ENCODE data around the gene CCND2. TPM values are rescaled to one million over a fixed set of nuclear protein-coding genes. Genes with fewer than 3 reads are reported as not detected.

The CCND2 gene
- total RNA-seq, 4 donors from 2014 or later, result 106 to 149 (median 136) TPM

GRCh38 chr12:4280351-4281163 lies 7.0 kb downstream of the CCND2 start:
- H3K4me3 ChIP-seq, result peak overlapping the region in 1 of 2 donors; percentile 4
- TF ChIP-seq POLR2A (IDR thresholded peaks at IDR 0.05), result no peak
- TF ChIP-seq, protein P1, sequence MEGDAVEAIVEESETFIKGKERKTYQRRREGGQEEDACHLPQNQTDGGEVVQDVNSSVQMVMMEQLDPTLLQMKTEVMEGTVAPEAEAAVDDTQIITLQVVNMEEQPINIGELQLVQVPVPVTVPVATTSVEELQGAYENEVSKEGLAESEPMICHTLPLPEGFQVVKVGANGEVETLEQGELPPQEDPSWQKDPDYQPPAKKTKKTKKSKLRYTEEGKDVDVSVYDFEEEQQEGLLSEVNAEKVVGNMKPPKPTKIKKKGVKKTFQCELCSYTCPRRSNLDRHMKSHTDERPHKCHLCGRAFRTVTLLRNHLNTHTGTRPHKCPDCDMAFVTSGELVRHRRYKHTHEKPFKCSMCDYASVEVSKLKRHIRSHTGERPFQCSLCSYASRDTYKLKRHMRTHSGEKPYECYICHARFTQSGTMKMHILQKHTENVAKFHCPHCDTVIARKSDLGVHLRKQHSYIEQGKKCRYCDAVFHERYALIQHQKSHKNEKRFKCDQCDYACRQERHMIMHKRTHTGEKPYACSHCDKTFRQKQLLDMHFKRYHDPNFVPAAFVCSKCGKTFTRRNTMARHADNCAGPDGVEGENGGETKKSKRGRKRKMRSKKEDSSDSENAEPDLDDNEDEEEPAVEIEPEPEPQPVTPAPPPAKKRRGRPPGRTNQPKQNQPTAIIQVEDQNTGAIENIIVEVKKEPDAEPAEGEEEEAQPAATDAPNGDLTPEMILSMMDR (IDR thresholded peaks at IDR 0.05), result no peak
- peak; percentile 24 for ATAC-seq
- 27 to 40% methylated on average over 5 to 9 of the region's 15 CpGs for WGBS, 2 donors (ENCODE audit: low coverage in 1 of 2)
- H3K27me3 ChIP-seq, result no peaks in the 10 kb centered on the region
- H3K9me3 ChIP-seq, result no peaks in the 10 kb centered on the region
- peak overlapping the region; percentile 57 to 98 (median 80) for H3K27ac ChIP-seq
- peaks cover 5 to 99% (median 40%) of the 10 kb centered on the region in 3 donors for H3K4me1 ChIP-seq
- peaks cover 0 to 75% of the 10 kb centered on the region in 2 donors for H3K36me3 ChIP-seq

GRCh38 chr12:4281173-4281654 lies 7.7 kb downstream of the CCND2 start:
- Histone ChIP-seq H3K36me3 (peaks cover 0 to 82% of the 10 kb centered on the region in 2 donors), H3K27ac (peak overlapping the region in 3 of 4 donors; percentile 78 to 98 (median 82)), H3K4me1 (peaks cover 5 to 100% (median 40%) of the 10 kb centered on the region in 3 donors), H3K27me3 (no peaks in the 10 kb centered on the region), H3K9me3 (no peaks in the 10 kb centered on the region), H3K4me3 (peak overlapping the region in 1 of 2 donors; percentile 4)
- WGBS, 2 donors (ENCODE audit: low coverage in 1 of 2), result 11% methylated on average over 3 of the region's 16 CpGs; no CpG with 5 or more reads in 1 of the 2 donors
- ATAC-seq, result peak; percentile 49
- TF ChIP-seq POLR2AphosphoS5 (IDR thresholded peaks at IDR 0.05), result no peak

GRCh38 chr12:4282103-4282891 lies 8.7 kb downstream of the CCND2 start:
- Histone ChIP-seq H3K36me3 (peaks cover 0 to 87% of the 10 kb centered on the region in 2 donors), H3K27ac (peak overlapping the region in 3 of 4 donors; percentile 8 to 98 (median 82)), H3K4me3 (no peak overlapping the region), H3K9me3 (no peaks in the 10 kb centered on the region), H3K27me3 (no peaks in the 10 kb centered on the region), H3K4me1 (peaks cover 5 to 100% (median 41%) of the 10 kb centered on the region in 3 donors)
- ATAC-seq, result no peak
- TF ChIP-seq POLR2A (IDR thresholded peaks at IDR 0.05) (no peak), POLR2AphosphoS5 (IDR thresholded peaks at IDR 0.05) (no peak), EP300 (IDR thresholded peaks at IDR 0.05) (no peak)
- TF ChIP-seq, protein P1 (IDR thresholded peaks at IDR 0.05), result no peak
- WGBS, 2 donors (ENCODE audit: low coverage in 1 of 2), result 72% methylated on average over 4 of the region's 16 CpGs; no CpG with 5 or more reads in 1 of the 2 donors

GRCh38 chr12:4282892-4283511 lies 9.4 kb downstream of the CCND2 start:
- 75% methylated on average over 5 of the region's 12 CpGs; no CpG with 5 or more reads in 1 of the 2 donors for WGBS, 2 donors (ENCODE audit: low coverage in 1 of 2)
- no peak for TF ChIP-seq POLR2A (IDR thresholded peaks at IDR 0.05)
- no peak for TF ChIP-seq EP300 (IDR thresholded peaks at IDR 0.05)
- TF ChIP-seq, protein P1 (IDR thresholded peaks at IDR 0.05), result no peak
- no peak for TF ChIP-seq POLR2AphosphoS5 (IDR thresholded peaks at IDR 0.05)
- H3K9me3 ChIP-seq, result no peaks in the 10 kb centered on the region
- H3K36me3 ChIP-seq, result peaks cover 0 to 80% of the 10 kb centered on the region in 2 donors
- H3K4me1 ChIP-seq, result peaks cover 5 to 100% (median 34%) of the 10 kb centered on the region in 3 donors
- ATAC-seq, result no peak
- no peak overlapping the region for H3K4me3 ChIP-seq
- H3K27ac ChIP-seq, result peak overlapping the region in 3 of 4 donors; percentile 19 to 98 (median 82)
- no peaks in the 10 kb centered on the region for H3K27me3 ChIP-seq
